Left forelimb (tissue), 1 donor: ENCODE data around the gene POLH.
A peak's percentile ranks its signal among the peaks of the same experiment; 100 is the strongest.
"Not testable (repeated sequence)": the region's sequence is repeated elsewhere in the genome, so short reads cannot be mapped to it uniquely, and the experiment has no call there.

Experiments used
- DNase-seq: peaks from one replicate; pipeline ENCODE4 v3.0.0-alpha.2; 2018; ENCODE audit warnings: low spot score

POLH gene

DNA sequence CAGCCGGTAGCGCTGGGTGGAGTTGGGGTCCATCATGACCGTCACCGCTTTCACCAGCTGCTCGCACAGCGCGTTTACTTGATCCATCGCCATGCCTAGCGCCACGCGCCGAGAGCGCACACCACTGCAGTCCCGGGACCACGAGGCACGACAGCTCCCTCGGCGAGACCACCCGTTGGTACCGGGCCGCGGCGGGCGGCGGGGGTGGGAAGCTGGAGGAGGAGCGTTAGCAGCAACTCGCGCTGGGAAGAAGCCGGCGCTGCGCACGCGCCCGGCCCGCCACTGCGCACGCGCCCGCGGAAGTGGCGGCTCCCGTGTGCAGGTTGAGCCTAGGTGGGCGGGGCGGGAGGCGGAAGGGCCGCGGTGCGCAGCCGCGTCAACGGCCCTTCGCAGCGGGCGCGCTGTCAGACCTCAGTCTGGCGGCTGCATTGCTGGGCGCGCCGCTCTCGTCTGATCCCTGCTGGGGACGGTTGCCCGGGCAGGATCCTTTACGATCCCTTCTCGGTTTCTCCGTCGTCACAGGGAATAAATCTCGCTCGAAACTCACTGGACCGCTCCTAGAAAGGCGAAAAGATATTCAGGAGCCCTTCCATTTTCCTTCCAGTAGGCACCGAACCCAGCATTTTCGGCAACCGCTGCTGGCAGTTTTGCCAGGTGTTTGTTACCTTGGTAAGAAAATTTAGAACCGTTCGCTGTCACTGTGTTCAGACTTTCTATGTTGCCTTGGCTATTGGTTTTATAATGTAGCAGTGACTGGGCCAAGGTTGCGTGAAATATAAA is at the start of gene POLH, which contains the start of gene XPO5:
POLH (plus strand) TSS at position 414 of the 780 bp plus-strand sequence. CDS start 6,135 bp downstream, outside the sequence.
XPO5 (minus strand) TSS at position 267 of the 780 bp plus-strand sequence; CDS start at position 93, 174 bp downstream.
- peak; percentile 91 for DNase-seq

DNA sequence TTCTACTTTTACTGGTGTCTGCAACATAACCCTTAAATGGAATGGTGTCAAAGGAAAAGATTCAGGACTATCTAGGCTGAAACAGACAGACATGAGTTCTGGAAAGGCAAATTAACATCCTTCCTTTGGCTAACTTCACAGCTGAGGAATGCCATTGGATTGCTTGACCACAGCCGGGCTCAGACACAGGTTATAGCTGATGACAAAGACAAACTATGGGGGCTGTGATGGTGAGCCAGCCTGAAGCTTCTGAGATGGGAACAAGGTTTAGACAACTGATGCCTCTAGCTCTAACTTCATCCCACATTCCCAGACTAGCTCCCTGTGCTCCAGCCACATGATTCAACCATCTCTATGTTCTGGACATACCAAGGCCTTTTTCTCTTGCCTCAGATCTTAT is 43.8 kb upstream of the POLH start:
- no peak for DNase-seq

DNA sequence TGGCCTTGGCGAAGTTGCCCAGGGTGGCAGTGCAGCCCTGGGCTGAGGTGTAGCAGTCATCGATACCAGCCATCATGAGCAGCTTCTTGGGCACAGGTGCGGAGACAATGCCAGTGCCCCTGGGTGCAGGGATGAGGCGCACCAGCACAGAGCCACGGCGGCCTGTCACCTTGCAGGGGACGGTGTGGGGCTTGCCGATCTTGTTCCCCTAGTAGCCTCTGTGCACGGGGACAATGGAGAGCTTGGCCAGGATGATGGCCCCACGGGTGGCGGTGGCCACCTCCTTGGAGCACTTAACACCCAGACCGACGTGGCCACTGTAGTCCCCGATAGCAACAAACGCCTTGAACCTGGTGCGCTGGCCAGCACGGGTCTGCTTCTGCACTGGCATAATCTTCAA is 37.0 kb upstream of the POLH start:
- not testable (repeated sequence) for DNase-seq

DNA sequence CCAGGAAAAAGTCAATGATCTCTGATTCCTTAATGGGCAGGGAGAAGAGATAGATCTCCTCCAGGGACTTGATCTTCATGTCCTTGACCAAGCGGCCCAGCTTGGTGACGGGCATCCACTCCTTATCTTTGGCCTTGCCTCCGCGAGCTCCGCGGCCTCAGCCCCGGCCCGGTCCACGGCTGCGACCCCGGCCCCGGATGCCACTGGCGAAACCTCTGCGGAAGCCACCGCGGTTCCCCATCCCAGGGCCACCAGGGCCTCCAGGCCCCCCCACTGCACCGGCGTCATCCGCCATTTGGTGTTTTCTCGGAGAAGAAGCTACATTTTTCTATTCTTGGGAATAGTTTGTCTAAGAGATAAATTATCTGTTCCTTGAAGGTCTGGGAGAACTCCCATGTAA is 36.6 kb upstream of the POLH start:
- not testable (repeated sequence) for DNase-seq

DNA sequence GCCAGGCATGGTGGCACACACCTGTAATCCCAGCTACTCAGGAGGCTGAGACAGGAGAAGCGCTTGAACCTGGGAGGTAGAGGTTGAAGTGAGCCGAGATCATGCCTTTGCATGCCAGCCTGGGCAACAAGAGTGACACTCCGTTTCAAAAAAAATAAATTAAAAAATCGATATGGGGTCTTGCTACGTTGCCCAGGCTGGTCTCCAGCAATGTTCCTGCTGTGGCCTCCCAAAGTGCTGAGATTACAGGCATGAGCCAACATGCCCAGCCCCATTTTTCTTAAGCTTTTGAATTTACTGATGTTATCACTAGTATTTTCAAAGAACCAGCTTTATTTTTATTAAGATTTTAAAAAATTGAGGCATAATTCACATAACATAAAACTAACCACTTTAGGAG is 35.5 kb upstream of the POLH start:
- no peak for DNase-seq

DNA sequence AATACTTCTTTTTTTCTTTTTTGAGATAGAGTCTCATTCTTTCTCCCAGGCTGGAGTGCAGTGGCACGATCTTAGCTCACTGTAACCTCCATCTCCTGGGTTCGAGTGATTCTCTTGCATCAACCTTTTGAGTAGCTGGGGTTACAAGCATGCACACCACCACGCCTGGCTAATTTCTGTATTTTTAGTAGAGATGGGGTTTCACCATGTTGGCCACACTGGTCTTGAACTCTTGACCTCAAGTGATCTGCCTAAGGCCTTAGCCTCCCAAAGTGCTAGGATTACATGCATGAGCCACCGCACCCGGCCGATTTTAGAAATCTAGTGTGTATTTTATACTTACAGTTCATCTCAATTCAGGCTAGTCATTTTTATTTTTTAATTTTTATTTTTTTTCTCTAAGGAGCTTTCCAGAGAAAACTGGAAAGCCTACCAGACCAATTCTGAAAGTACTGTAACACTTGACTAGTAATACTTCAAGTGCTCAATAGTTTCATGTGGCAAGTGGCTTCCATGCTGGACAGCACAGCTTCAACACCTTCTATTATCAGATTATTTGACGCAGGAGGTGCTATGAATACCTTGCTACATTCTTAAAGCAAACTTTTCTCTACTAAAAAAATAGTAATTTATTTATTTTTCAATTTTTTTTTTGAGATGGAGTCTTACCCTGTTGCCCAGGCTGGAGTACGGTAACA is 34.1 kb upstream of the POLH start:
- DNase-seq: no peak

DNA sequence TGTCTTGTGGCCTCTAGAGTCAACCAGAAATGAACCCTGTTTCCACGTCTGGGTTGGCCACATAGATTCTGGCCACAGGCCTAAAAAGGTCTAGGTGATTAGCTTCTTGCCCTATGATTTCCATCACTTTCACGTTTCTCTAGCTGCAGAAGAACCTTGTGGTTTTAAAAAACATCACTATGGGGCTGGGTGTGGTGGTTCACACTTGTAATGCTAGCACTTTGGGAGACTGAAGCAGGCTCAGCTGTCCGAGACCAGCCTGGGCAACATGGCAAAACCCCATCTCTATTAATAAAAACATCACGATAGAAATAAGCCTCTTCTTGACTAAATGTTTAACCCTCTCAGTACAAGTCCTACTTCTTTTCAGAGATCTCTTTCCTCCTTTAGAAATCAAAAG is 31.5 kb upstream of the POLH start:
- DNase-seq: no peak

DNA sequence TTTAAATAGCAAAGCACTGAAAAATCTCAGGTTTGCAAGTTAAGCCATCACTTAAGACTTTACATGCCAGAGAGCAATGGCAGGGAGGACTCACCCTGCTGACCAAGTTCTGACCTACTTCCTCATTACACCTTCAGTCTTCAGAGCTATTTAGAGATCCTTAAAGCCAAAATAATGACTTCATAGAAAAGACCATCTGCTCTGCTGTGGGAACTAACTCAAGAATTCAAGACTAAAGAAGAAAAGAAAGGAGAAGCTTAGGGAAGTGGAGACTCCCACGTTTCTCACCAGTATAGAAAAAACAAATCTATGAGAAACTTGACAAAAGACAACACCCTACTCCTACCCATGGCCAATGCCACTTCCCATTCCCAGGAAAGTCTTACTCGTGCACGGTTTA is 28.8 kb upstream of the POLH start:
- DNase-seq: no peak

DNA sequence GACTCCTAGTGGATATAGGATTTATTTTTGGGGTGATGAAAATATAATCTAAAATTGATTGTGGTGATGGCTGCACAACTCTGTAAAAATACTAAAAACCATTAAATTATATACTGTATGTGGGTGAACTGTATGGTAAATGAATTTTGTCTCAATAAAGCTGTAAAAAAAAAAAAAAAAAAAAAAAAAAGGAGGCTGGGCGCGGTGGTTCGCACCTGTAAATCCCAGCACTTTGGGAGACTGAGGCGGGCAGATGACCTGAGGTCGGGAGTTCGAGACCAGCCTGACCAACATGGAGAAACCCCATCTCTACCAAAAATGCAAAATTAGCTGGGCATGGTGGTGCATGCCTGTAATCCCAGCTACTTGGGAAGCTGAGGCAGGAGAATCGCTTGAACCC is 18.4 kb upstream of the POLH start:
- not testable (repeated sequence) for DNase-seq

DNA sequence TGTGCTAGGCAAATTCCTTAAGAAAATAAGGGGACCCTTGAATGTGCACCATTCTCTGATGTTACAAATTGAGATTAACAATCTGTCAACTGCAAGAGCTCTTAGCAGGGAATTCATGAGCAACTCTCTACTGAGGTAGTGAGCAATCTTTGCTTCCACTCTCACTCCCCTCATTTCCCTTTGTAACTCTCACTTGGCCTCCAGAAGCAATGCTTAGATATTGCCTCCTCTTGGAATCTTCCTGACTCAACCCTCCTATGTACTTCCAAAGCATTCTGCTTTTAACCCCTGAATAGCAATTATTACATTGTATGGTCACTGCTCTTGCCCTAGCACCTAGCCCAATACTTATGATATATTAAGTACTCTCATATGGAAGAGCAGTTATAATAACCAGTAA is 16.7 kb upstream of the POLH start:
- no peak for DNase-seq

DNA sequence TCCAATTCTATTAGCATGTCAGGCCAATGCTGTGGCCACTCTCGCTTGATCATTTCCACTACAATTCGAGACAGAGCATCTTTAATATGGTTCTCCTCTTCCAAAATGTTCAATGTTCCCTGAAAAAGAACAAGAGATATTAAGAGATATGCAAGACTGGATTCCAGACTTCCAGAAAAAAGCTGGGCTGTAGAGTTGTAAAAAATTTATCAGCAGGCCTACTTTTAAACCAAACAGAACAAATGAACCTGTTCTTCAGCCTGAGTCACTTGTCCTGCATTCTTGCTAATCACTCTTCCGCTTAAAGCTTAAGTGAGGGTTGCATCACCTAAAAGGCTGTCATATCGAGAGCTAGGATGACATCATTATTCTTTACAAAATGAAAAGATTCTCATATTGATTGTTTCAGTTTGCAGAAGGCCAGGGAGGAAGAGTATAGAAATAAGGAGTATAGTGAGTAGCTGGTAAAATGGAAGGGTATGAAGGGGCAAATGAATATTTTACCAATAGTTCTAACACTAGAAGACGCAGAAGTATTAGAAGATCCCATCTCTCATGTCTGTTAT is 5.0 kb upstream of the POLH start:
- DNase-seq: no peak

DNA sequence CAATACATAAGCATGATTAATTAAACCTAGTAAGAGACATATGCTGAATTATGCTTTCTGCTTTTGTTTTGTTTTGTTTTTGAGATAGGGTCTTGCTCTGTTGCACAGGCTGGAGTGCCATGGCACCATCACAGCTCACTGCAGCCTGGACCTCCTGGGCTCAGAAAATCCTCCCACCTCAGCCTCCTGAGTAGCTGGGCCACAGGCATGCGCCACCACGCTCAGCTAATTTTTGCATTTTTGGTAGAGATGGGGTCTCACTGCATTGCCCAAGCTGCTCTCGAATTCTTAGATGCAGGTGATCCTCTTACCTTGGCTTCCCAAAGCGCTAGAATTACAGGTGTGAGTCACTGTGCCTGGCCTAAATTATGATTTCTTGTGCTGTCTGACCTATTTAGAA is 4.0 kb upstream of the POLH start:
- DNase-seq: no peak

DNA sequence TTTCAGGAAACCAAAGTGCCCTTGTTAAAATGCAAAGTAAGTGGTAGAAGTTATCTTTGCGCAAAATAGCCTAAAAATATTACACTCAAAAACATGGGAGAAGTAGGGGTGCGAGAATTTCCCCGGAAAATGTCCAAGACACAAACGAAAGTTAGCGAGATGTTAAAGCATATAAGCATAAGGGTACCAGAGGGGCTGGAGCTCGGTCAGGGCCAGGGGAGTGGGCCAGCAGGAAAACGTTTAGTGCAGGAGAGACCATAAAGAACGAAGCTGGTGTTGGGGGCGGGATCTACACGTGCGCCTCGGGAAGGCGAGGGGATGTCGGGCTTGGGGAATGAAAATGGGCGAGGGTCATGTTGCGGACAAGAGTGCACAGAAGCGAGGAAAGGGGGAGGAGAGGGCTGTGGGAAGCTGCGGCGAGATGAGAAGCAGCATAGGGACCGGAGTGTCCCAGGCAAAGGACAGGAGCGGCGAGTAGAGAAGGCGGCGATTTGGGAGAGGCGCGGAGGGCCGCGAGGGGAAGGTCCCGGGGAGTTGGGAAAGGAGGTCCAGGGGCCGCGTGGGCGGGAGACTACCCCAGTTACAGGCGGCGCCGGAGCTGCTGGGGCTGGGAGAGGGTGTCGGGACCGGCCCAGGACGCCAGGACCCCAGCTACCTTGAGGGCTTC is 747 bp upstream of the POLH start:
- DNase-seq: peak; percentile 64

DNA sequence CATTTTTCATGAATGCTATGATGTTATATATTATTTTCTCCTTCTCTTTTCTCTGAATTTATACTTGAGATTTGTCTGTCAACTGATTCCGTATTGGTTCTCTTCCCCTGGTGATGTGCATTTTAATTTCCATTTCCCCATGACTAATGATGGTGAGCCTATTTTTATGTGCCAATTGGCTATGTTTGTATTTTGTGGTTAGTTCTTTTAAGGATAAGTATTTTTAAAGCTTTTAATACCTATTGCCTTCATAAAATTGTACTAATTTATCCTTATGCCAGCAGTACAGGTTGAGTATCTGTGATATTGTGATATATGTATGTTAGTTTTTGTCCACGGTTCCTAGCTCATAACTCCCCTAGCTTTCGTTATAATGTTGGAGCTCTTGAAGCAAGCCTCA is 2.8 kb downstream of the POLH start:
- no peak for DNase-seq

DNA sequence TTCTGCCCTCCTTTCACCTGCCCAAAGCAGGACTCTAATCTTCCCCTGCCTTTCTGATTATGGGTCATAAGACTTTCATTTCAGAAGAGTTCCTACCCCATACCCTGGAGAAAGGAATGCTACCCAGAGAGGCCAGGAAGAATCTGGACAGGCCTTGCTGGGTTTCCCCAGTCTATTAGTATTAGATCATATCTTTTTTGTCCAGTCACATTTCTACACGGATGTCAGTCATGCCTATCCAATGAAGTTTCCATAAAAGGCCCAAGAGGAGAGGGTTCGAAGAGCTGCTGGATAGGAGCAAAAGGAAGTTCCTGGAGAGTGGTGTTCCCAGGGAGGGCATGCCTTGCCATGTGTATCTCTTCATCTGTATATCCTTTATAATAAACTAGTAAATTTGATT is 3.2 kb downstream of the POLH start:
- DNase-seq: no peak

DNA sequence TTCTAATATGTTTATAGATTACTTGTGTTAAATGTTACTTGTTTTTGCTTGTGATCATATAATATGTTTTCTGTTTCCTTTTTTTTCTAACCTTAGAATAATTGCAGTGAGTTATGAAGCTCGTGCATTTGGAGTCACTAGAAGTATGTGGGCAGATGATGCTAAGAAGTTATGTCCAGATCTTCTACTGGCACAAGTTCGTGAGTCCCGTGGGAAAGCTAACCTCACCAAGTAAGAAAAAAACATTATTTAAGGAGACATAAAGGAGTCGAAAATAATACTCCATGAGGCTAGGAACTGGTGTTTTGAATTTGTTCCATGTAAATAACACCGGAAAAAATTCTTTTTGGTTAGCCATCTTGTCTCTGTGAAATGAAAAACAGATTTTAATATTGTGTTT is 6.9 kb downstream of the POLH start:
- DNase-seq: no peak

DNA sequence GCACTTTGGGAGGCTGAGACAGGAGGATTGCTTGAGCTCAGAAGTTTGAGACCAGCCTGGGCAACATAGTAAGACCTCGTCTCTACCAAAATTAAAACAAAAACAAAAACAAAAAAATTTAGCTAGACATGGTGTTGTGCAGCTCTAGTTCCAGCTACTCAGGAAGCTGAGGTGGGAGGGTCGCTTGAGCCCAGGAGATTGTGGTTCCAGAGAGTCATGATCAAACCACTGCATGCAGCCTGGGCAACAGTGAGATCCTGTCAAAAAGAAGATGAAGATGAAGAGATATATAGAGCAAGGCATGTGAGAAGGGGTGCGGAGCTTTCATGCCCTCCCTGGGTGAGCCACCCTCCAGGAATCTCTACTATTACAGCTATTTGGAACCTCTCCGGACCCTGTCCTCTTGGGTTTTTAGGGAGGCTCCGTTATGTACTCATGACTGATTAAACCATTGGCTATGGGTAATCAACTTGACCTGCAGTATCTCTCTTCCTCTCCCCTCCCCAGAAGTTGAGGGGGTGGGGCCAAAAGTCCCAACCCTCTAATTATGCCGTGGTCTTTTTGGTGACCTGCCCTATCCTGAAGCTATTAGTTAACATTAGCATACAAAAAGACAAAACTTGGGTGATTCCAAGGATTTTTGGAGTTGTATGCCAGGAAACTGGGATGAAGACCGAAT is 9.0 kb downstream of the POLH start:
- DNase-seq: no peak

DNA sequence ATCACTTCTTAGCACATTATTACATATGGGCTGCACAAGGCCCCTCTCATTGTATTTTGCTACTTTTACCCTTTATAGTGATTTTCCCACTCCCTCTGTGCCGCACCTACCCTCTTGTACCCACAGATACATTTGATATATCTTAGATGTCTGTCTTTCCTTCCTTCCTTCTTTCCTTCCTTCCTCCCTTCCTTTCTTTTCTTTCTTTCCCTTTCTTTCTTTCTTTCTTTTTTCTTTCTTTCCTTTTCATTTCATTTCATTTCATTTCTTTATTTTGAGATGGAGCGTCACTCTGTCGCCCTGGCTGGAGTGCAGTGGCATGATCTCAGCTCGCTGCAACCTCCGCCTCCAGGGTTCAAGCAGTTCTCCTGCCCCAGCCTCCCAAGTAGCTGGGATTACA is 12.2 kb downstream of the POLH start:
- no peak for DNase-seq

DNA sequence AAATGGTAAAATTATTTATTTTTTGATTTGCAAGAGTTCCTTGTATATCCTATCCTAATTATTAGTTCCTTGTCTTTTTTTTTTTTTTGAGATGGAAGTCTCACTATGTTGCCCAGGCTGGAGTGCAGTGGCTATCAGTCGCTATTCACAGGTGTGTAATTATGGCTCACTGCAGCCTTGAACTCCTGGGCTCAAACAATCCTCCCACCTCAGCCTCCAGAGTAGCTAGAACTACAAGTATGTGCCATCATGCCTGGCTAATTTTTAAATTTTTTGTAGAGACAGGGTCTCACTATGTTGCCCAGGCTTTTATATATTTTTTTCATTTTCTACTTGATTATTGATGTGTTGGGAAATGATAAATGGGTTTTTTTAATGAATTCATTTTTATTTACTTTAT is 13.6 kb downstream of the POLH start:
- not testable (repeated sequence) for DNase-seq

DNA sequence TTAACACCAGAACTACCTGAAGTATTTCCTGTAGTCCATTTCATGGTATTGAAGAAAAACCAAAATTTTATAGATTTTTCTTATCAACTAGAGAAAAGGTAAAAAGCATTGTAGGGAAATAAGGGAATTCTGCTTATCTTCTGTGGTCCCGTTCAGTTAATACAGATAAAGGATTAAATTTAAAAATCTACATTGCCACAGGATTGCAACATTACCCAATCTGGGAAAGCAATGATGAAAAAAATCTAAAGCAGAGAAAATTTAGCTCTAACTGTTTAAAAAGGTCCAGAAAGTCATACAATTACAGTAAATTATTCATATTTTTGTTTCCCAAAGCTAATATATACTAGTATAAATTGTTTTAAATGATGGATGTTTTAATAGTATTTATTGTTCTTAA is 18.0 kb downstream of the POLH start:
- no peak for DNase-seq

DNA sequence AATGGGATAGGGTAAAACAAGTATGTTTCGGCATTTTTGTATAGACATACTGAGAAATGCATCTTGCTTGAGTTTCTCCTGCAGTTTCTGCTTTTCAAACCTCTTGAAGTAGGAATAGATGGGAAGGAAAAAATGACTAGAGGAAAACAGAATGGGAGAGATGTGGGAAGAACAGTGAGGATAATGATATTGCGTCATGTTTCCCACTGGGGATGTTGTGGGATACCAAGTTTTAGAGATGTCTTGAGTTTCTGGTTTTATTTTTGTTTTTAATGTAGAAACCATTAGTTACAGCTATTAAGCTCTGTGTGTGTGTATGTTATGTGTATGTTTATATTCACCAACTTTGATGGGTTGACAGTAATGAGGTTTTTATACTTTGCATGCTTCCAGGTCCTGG is 24.6 kb downstream of the POLH start:
- DNase-seq: no peak

DNA sequence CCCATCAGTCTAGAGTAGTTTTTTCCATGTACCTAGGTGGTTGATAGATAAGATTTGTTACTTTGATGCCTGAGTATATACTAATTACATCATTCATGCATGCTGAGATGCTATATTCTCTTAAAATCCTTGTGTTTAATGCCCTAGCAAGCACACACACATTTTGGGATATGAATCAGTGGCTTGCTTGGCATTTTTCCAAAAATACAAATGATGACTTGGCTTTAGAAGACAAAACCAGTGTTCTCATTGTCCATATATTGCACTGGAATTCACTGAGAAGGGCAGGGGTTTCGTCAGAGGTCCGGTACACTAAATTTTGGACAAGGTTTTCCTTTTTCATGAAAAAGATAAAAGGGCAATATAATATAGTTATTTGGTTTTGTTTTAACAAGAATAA is 28.2 kb downstream of the POLH start:
- no peak for DNase-seq
